Stimulated activated CD8-positive, alpha-beta memory T cell treated with anti-CD3 and anti-CD28 coated beads, Interleukin-7, amount 100 ng/mL, for 24 hours (primary cell): ENCODE results near the gene DRD4.
A peak's percentile ranks its signal among the peaks of the same experiment; 100 is the strongest.

Experiments used
- DNase-seq: peaks from one replicate; pipeline ENCODE4 v3.0.0-alpha.2; 2020; ENCODE audit warnings: low read depth

The DRD4 gene

DNA sequence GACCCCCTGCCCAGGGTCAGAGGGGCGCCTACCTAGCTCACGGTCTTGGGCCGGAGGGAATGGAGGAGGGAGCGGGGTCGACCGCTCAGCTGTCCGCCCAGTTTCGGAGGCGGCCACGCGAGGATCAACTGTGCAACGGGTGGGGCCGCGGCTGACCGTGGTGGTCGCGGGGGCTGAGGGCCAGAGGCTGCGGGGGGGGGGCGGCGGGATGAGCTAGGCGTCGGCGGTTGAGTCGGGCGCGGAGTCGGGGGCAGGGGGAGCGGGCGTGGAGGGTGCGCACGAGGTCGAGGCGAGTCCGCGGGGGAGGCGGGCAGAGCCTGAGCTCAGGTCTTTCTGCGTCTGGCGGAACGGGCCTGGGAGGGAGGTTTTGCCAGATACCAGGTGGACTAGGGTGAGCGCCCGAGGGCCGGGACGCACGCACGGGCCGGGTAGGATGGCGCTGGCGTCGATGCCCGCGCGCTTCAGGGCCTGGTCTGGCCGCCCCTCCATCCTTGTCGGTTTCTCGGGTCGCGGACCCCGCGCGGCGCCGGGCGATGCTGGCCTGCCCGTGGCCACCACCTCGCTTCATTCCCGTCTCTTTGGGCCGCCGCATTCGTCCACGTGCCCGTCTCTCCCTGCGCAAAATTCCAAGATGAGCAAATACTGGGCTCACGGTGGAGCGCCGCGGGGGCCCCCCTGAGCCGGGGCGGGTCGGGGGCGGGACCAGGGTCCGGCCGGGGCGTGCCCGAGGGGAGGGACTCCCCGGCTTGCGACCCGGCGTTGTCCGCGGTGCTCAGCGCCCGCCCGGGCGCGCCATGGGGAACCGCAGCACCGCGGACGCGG lies at the start of gene DRD4:
TSS of gene DRD4 (plus strand) at position 759 of the 822 bp plus-strand sequence. CDS start at position 795, 36 bp downstream.
- no peak for DNase-seq

DNA sequence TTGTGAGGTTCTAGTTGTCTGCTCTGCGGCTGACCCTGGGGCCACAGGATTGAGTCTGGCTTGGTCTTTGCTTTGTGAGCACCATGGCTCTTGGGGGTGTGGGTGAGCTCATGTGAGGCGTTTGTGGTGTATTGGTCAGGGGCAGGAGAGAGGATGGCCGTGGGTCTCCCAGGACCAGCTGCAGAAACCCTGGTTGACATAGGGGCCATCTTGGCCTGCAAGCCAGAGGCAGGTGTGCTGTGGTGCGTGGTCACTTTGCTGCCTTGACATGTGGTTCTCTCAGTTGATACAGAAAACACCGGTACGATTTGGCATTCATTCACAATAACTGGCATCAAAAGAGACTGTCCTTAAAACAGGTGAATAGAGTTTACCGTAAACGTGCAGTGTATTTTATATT lies 49.5 kb upstream of the DRD4 start:
- no peak for DNase-seq

DNA sequence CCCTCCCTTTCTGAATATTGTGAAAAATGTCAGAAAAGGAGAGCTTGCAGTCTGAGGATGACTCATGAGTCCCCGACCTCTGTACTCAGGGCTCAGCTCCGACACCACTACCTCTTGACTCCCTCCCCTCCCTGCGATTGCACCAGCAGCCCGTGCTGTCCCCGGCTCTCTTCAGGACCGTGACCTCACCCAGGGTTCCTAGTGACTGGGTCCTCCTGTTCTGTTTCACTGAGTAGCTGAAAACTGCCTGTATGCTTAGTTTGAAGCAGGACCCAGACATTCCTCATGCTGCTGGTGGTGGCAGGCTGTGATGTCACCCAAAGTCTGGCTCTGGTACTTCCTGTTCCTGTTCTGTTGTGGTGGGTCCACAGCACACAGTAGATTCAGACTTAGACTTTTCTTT lies 49.1 kb upstream of the DRD4 start:
- peak; percentile 30 for DNase-seq

DNA sequence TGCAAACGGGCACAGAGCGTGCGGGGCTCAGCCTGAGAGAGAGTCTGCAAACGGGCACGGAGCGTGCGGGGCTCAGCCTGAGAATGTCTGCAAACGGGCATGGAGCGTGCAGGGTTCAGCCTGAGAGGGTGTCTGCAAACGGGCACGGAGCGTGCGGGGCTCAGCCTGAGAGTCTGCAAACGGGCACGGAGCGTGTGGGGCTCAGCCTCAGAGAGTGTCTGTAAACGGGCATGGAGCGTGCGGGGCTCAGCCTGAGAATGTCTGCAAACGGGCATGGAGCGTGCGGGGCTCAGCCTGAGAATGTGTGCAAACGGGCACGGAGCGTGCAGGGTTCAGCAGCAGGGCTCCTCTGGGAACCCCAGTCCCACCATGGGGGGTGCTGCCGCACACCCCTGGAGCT lies 47.3 kb upstream of the DRD4 start:
- DNase-seq = no peak

DNA sequence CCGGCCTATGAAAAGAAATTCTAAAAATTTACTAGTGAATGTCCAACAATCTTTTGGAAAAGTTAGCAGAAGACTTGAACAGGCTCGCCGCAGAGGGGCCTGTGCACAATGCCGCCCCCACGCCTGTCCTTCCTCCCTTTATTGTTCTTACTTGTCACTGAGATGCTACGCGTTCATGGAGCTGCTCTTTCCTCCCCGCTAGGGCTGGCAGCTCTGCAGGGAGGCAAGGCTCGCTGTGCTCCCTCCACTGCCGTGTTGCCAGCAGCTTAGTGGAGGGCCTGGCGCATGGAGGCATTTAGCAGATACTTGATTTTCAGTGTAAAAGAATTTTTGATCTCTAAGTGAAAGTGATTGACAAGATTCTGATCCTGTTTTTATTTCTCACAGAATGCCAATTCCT lies 46.1 kb upstream of the DRD4 start:
- DNase-seq = no peak

DNA sequence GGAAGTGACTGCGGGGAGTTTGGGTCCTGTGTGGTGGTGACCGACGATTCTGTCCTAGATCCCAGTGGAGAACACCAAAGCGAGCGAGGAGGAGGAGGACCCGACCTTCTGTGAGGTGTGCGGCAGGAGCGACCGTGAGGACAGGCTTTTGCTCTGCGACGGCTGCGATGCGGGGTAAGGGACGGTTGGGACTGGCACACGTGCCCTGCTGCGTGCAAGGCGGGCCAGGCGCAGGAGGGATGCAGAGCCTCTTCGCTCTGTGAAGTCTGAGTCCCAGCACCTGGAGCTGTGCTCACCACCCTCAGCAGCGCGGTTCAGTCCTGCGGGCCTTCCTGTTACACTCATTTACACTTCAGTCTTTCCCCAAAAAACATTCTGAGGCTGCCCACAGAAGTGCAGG lies 44.6 kb upstream of the DRD4 start:
- no peak for DNase-seq

DNA sequence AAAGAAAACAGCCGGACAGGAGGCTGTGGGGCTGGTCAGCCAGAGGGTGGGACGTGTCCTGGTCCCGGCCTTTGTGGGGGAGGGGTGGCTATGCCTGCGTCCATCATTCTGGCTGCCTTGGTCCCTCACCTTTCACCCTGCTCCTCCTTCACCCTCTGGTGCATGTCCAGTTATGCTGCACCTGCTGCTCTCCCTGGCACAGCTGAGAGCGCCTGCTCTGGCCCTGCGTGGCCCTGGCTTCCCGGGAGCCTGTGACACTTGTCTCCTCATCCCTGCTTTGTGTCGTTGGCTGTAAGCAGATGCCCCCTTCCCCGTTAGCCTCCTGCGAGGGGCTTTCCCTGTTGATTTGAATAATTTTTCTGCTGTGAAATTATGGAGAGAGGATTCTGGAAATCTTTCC lies 44.2 kb upstream of the DRD4 start:
- no peak for DNase-seq

DNA sequence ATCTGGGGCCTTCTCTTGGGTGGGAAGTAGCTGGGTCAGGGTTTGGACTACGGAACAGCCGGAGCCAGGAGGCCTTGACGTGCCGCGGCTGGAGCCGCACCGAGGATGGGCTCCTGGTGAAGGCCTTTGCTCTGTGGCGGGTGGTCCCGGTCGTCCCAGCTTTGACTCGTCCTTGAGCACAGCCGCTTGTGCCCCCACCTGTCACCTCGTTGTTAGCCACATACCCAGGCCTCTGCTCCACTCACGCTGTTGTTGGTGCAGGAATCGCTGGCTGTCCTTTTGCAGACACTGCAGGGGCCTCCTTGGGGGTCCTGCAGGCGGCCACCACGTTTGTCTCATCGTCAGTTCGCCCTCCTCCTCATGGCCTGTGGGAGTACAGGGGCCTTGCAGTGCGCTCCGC lies 43.7 kb upstream of the DRD4 start:
- DNase-seq = no peak

DNA sequence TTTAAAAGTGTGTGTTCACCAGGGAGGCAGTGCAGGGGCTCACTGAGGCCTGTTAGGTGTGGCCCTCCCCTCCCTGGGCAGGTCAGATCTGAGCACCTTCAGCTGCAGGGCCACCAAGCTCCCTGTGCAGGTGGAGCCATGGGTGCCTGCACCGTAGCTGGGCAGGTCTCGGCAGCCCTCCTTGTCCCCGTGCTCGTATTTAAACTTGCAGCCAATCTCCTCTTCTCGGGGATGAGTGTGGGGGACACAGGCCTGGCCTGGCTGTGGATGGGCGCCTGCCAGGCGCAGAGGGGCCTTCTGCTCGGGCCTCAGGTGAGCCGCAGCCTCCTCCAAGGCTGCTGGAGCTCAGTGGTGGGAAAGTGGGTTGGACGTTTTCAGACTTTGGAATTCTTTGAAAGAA lies 41.7 kb upstream of the DRD4 start:
- no peak for DNase-seq

DNA sequence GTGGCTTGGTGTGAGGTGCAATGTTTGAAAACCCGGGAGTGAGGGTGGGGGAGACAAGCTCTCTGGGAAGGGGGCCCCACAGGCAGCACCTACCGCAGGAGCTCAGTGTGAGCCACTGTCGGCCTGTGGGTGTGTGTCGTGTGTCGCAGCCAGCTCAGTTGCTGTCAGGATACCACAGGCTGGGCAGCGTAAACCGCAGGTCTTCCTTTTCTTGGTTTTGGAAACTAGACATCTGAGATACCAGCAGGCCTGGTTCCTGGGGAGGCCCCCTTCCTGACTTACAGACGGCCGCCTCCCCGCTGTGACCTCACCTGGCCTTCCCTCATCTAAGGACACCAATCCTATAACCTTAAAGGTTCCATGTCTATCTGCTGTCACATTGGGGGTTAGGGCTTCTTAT lies 40.7 kb upstream of the DRD4 start:
- DNase-seq = no peak

DNA sequence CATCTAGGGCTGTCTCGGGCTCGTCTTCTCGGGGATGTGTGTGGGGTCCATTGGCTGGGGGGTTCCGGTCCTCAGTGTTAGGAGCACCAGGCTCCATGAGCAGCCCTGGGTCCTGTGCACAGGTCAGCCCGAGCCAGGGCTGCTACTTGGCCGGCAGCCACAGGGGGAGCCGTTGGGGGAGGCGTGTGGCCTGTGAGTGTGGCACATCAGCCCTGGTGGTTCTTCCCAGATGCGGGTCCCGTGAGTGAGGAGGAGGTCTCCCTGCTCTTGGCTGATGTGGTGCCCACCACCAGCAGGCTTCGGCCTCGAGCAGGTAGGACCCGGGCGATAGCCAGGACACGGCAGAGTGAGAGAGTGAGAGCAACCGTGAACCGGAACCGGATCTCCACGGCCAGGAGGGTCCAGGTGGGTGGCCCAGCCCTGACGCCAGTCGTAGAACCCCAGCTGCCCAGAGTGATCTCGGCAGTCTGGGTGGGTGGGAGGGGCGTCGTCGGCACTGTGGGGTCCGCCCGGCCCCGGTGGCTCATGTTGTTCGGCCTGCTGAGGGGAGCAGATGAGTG lies 39.8 kb upstream of the DRD4 start:
- no peak for DNase-seq

DNA sequence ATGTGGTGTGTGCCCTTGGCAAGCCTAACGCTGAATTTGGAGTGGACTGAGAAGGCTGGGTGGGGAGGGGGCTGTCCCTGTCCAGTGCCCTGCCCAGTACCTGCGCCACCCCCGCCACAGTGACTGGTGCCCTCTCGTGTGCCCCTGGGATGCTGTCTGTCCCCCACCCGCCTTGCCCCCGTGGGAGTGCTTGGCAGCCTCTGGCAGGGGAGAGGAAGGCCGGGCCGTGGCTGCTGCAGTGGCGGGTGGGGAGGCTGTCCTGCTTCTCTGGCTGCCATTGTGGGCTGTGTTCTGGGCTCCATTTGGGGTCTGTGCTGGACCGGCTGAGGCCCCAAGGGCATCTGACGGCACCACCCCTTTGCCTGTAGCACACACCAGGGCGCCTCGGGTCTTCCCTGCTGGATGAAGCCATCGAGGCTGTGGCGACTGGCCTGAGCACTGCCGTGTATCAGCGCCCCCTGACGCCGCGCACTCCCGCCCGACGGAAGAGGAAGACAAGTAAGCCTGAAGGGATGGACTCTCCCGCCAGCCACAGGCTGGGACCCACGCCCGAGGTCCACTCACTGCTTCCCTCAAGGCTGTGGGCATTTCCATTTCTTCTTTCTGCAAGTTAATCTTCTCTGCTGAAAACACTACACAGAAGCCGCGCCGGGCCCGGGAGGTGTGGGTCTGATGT lies 38.9 kb upstream of the DRD4 start:
- no peak for DNase-seq

DNA sequence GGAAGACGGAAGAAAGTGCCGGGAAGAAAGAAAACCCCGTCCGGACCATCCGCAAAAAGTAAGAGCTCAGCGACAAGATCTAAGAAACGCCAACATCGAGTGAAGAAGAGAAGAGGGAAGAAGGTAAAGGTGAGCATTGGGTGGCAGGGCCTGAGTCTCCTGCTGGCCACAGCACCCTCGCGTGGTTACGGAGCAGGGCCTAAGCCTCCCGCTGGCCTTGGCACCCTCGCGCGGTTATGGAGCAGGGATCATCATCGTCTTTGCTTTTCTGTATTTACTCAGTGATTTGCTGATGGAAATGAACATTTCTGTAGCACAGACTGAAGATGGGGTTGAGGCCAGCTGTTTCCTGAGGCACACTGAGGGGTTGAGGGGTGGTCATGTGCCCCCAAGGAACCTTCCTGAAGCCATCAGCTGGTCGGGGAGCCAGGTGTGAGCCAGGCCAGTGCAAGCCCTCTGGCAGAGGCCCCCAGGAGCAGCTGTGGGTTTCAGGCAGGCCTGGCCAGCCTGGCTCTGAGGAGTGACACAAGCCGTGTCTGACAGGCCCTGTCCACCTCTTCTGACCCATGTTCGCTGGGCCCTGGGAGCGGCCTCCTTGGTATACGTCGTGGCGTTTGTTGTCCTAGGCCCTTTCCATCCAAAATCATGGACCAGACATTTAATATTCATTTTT lies 35.4 kb upstream of the DRD4 start:
- no peak for DNase-seq

DNA sequence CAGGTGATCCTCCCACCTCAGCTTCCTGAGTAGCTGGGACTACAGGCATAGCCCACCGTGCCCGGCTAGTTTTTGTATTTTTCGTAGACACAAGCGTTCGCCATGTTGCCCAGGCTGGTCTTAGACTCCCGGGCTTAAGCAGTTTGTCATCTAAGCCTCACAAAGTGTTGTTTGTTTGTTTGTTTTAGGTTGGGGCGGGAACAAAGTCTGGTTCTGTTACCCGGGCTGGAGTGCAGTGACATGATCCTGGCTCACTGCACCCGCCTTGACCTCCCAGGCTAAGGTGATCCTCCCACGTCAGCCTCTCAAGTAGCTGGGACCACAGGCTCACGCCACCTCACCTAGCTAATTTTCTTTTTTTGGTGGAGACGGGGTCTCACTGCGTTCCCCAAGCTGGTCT lies 33.9 kb upstream of the DRD4 start:
- no peak for DNase-seq

DNA sequence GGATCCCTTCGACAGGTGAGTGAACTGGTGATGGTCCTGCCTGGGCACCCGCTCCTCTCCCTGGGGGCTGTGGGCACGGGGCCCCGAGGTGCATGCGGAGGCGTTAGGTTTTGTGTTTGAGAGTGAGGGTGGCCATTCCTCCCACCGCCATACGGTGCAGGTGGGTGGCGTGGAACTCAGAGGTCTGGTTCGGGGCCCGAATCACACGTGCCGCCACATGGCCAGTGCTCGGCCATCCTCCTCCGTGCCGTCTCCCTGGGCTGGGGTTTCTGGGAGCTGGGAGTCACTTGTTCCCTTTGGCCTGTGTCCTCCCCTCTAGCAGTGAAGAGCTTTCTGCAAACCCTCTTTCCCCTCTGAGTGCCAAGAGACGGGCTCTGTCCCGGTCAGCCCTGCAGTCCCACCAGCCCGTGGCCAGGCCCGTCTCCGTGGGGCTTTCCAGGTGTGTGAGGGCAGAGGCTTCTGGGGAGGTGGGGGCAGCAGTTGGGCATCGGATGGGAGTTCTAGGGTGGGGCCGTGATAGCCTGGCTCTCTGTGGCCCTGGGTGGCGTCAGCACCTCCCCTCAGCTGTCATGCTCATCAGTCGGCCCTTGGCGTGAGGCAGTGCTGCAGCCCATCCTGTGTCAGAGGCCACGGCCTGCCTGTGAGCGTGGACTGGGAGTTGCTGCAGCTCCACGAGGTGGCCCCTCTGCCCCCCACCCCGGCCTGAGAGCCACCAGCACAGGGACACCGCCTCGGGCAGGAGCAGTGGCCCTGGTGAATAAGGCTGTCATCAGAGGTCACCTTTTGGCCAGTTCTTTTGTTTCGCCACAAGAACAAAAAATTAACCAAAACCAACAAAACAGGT lies 31.6 kb upstream of the DRD4 start:
- no peak for DNase-seq

DNA sequence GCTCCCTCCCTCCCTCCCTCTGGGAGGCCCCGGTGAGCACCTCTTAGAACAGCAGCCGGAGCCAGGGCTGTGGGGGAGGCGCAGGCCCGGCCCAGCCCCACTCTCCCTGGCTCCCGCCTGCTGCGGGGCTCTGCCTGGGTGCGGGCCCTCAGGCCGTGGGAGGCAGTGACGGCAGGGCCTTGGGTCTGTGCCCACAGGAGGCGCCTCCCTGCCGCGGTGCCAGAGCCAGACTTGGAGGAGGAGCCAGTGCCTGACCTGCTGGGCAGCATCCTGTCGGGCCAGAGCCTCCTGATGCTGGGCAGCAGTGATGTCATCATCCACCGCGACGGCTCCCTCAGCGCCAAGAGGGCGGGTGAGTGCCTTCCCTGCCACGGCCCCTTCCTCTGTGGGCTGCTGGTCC lies 30.8 kb upstream of the DRD4 start:
- no peak for DNase-seq

DNA sequence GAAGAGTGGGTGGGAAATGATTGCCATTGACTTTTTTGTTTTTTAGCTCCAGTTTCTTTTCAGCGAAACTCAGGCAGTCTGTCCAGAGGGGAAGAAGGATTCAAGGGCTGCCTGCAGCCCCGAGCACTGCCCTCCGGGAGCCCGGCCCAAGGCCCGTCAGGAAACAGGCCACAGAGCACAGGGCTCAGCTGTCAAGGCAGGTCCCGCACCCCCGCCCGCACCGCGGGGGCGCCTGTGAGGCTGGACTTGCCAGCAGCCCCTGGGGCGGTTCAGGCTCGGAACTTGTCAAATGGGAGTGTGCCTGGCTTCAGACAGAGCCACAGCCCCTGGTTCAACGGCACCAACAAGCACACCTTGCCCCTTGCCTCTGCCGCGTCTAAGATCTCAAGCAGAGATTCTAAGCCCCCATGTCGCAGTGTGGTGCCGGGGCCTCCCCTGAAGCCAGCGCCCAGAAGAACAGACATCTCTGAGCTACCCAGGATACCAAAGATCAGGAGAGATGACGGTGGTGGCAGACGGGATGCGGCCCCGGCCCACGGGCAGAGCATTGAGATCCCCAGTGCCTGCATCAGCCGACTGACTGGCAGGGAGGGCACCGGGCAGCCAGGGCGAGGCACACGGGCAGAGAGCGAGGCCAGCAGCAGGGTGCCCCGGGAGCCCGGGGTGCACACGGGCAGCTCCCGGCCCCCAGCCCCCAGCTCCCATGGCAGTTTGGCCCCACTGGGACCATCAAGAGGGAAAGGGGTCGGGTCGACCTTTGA lies 29.9 kb upstream of the DRD4 start:
- DNase-seq = no peak

DNA sequence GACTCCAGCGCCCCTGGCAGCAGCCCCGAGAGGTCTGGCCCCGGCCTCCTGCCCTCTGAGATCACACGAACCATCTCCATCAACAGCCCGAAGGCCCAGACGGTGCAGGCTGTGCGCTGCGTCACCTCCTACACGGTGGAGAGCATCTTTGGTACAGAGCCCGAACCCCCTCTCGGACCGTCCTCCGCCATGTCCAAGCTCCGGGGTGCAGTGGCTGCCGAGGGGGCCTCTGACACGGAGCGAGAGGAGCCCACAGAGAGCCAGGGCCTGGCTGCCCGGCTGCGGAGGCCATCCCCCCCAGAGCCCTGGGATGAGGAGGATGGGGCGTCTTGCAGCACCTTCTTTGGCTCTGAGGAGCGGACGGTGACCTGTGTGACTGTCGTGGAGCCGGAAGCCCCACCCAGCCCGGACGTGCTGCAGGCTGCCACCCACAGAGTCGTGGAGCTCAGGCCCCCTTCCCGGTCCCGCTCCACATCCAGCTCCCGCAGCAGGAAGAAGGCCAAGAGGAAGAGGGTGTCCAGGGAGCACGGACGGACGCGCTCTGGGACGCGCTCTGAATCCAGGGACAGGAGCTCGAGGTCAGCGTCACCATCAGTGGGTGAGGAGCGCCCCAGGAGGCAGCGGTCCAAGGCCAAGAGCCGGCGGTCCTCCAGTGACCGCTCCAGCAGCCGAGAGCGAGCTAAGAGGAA lies 29.0 kb upstream of the DRD4 start:
- no peak for DNase-seq

DNA sequence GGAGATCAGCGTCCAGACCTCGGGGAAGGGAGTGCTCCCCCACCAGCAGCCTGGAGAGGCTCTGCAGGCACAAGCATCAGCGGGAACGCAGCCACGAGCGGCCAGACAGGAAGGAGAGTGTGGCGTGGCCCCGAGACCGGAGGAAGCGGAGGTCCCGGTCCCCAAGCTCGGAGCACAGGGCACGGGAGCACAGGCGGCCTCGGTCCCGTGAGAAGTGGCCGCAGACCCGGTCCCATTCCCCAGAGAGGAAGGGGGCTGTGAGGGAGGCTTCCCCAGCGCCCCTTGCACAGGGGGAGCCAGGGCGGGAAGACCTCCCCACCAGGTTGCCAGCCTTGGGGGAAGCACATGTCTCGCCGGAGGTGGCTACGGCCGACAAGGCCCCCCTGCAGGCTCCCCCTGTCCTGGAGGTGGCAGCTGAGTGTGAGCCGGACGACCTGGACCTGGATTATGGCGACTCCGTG lies 28.2 kb upstream of the DRD4 start:
- no peak for DNase-seq

DNA sequence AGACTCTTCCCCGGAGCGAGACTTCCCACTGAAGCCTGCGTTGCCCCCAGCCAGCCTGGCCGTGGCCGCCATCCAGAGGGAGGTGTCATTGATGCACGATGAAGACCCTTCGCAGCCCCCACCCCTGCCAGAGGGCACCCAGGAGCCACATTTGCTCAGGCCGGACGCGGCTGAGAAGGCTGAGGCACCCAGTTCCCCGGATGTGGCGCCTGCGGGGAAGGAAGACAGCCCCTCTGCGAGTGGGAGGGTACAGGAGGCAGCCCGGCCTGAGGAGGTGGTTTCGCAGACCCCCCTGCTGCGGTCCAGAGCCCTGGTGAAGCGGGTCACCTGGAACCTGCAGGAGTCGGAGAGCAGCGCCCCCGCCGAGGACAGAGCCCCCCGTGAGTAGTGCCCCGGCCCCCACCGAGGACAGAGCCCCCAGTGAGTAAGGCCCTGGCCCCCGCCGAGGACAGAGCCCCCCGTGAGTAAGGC lies 27.7 kb upstream of the DRD4 start:
- no peak for DNase-seq
